Caco-2 (cell line): ENCODE data around the gene SYT7. TPM values are rescaled to one million over a fixed set of nuclear protein-coding genes. Genes with fewer than 3 reads are reported as not detected.
A peak's percentile ranks its signal among the peaks of the same experiment; 100 is the strongest.

Experiments used
- BruUV-seq: library from RNA; stranded (reverse); fragments of 400-500 nt; replicated peaks from 2 replicates; lab custom pipeline; 2021; lab: Mats Ljungman, UMichigan
- CTCF ChIA-PET: fragments of 300-600 bp; sonication (Branson Sonifier 250); formaldehyde crosslinking; loops from one replicate; lab custom pipeline; 2022; ENCODE audit warnings: antibody characterized with exemption; lab: Charles Lee
- POLR2A ChIA-PET: fragments of 300-600 bp; sonication (Branson Sonifier 250); formaldehyde crosslinking; loops from one replicate; lab custom pipeline; 2022; ENCODE audit warnings: antibody characterized with exemption; lab: Charles Lee
- DNase-seq, 2 experiments: peaks; one replicate each; pipeline versions ENCODE4 v3.0.0 to v3.0.0-alpha.2; 2020 to 2022
- H3K27me3 ChIP-seq: replicated peaks from 2 replicates; pipeline ENCODE4 v1.6.0; 2011; ENCODE audit warnings: low read length; ENCODE audit not compliant: control insufficient read depth, insufficient read depth
- H3K36me3 ChIP-seq: 2 replicates; pipeline ENCODE4 v1.5.1; 2011; ENCODE audit warnings: low read length; ENCODE audit not compliant: control insufficient read depth, insufficient read depth
- H3K4me1 ChIP-seq: fragments of 250-450 bp; sonication (Bioruptor Pico); 2 replicates; pipeline ENCODE4 v1.5.1; 2020; ENCODE audit warnings: mild to moderate bottlenecking
- H3K4me3 ChIP-seq: 2 replicates; pipeline ENCODE4 v1.5.1; 2011; ENCODE audit warnings: low read depth, mild to moderate bottlenecking, control low read depth, low read length
- H3K9me3 ChIP-seq: fragments of 250-450 bp; sonication (Bioruptor Pico); 2 replicates; pipeline ENCODE4 v1.5.1; 2020; ENCODE audit warnings: mild to moderate bottlenecking, moderate library complexity
- H3K27ac Mint-ChIP-seq: one replicate; pipeline ENCODE4 v1.8.0; 2022; ENCODE audit warnings: mixed read lengths; ENCODE audit not compliant: unreplicated experiment
- H3K27me3 Mint-ChIP-seq: one replicate; pipeline ENCODE4 v1.8.0; 2022; ENCODE audit warnings: mixed read lengths; ENCODE audit not compliant: insufficient read depth, unreplicated experiment
- H3K36me3 Mint-ChIP-seq: one replicate; pipeline ENCODE4 v1.8.0; 2022; ENCODE audit warnings: mild to moderate bottlenecking, mixed read lengths; ENCODE audit not compliant: insufficient read depth, unreplicated experiment
- H3K4me1 Mint-ChIP-seq: one replicate; pipeline ENCODE4 v1.8.0; 2022; ENCODE audit warnings: low read depth, mixed read lengths; ENCODE audit not compliant: unreplicated experiment
- H3K4me3 Mint-ChIP-seq: one replicate; pipeline ENCODE4 v1.8.0; 2022; ENCODE audit warnings: mild to moderate bottlenecking, moderate library complexity, mixed read lengths; ENCODE audit not compliant: unreplicated experiment
- H3K9me3 Mint-ChIP-seq: one replicate; pipeline ENCODE4 v1.8.0; 2022; ENCODE audit warnings: mixed read lengths; ENCODE audit not compliant: unreplicated experiment
- intact Hi-C: fragments of 100-400 bp; cut with micrococcal nuclease; formaldehyde crosslinking; loops from one replicate; pipeline ENCODE4 v1.10.0; 2022; ENCODE audit not compliant: unreplicated experiment
- total RNA-seq: library from RNA; stranded (reverse); gene quantifications from 2 replicates; pipeline ENCODE4 v1.2.3, GENCODE V29; 2022
- TF ChIP-seq, protein P1 (sequence below), 2 experiments: fragments of 200-600 bp in 1 of 2; IDR thresholded peaks; 1 replicate in 1 of 2; 2 replicates in 1 of 2; pipeline versions ENCODE4 v1.5.1 to v1.8.0; 2011 to 2022; ENCODE audit warnings: antibody characterized with exemption in 1 of 2, control low read depth in 1 of 2, inconsistent platforms in 1 of 2, low read depth in 1 of 2, low read length in 1 of 2, mild to moderate bottlenecking in 1 of 2, moderate library complexity in 1 of 2; ENCODE audit not compliant: insufficient read depth in 1 of 2, severe bottlenecking in 1 of 2, unreplicated experiment in 1 of 2

The SYT7 gene
- total RNA-seq, 1 experiment from 2014 or later: 33.5 TPM

DNA sequence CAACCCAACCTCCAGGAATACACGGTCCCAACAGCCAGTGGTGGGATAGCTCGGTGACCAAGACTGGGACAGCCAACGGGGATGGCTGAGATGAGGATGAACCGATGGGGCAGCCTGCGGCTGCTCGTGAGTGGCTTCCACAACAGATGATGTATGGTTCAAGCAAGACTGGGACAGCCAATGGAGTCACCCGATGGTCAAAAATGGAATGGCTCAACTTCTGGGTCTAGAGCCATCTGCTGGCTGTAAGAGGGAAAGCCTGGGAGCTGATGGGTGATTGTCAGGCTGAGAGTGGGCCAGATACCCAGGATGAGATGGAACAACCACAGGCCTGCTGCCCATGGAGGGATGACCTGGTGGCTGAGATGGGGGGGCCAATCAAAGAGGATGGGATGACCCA lies 35.5 kb downstream of the SYT7 start:
- Histone ChIP-seq H3K27me3 (no peaks in the 10 kb centered on the region), H3K4me1 (peaks cover 9% of the 10 kb centered on the region), H3K36me3 (peaks cover 2% of the 10 kb centered on the region; the same call in 1 of the 2 replicates), H3K4me3 (no peak overlapping the region), H3K9me3 (no peaks in the 10 kb centered on the region)
- ChIA-PET CTCF (interaction anchor here (0.5 to 1.1 kb wide), 4 partner anchors 9 to 93 kb away, joined by 3 to 5 read pairs (median 4); no protein-coding TSS in a partner anchor), POLR2A (no interaction called here)
- no peak for DNase-seq
- Mint-ChIP-seq H3K27ac (peak overlapping the region; percentile 51), H3K36me3 (peaks cover 19% of the 10 kb centered on the region), H3K4me3 (no peak overlapping the region), H3K4me1 (peaks cover 6% of the 10 kb centered on the region), H3K27me3 (no peaks in the 10 kb centered on the region), H3K9me3 (peaks cover 9% of the 10 kb centered on the region)
- no TSS peak for BruUV-seq
- intact Hi-C loops: no loop called here
- TF ChIP-seq, protein P1, sequence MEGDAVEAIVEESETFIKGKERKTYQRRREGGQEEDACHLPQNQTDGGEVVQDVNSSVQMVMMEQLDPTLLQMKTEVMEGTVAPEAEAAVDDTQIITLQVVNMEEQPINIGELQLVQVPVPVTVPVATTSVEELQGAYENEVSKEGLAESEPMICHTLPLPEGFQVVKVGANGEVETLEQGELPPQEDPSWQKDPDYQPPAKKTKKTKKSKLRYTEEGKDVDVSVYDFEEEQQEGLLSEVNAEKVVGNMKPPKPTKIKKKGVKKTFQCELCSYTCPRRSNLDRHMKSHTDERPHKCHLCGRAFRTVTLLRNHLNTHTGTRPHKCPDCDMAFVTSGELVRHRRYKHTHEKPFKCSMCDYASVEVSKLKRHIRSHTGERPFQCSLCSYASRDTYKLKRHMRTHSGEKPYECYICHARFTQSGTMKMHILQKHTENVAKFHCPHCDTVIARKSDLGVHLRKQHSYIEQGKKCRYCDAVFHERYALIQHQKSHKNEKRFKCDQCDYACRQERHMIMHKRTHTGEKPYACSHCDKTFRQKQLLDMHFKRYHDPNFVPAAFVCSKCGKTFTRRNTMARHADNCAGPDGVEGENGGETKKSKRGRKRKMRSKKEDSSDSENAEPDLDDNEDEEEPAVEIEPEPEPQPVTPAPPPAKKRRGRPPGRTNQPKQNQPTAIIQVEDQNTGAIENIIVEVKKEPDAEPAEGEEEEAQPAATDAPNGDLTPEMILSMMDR (IDR thresholded peaks at IDR 0.05; ENCODE audit: insufficient read depth in 1 of 2, low read depth in 1 of 2, low read length in 1 of 2, severe bottlenecking in 1 of 2, unreplicated experiment in 1 of 2): peak; percentile 35 to 40

DNA sequence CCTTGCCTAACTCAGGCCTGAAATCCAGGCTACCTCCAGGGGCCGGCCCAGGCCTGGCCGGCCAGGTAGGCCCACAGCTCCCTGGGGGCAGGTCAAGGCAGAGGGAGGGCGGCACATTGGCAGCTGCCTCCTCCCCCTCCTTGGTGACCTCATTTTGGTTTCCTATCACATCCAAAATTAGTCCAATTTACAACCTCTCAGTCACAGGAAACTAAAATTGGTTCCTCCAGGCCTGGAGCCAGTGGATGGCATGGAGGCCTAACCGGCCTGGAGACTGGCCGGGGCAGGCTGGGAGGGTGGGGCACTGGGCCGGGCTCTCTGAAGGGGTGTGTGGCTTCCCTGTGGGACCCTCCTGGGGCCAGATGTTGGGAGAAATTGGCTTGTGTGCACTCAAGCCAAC lies 36.4 kb downstream of the SYT7 start:
- Histone ChIP-seq H3K36me3 (peaks cover 2% of the 10 kb centered on the region; the same call in 1 of the 2 replicates), H3K9me3 (no peaks in the 10 kb centered on the region), H3K27me3 (no peaks in the 10 kb centered on the region), H3K4me1 (peaks cover 9% of the 10 kb centered on the region), H3K4me3 (no peak overlapping the region)
- intact Hi-C loops: no loop called here
- peaks cover 9% of the 10 kb centered on the region for H3K9me3 Mint-ChIP-seq
- DNase-seq: no peak
- ChIA-PET POLR2A (no interaction called here), CTCF (no interaction called here)
- peaks cover 6% of the 10 kb centered on the region for H3K4me1 Mint-ChIP-seq
- H3K4me3 Mint-ChIP-seq: no peak overlapping the region
- no peaks in the 10 kb centered on the region for H3K27me3 Mint-ChIP-seq
- TF ChIP-seq, protein P1 (IDR thresholded peaks at IDR 0.05; ENCODE audit: insufficient read depth in 1 of 2, low read depth in 1 of 2, low read length in 1 of 2, severe bottlenecking in 1 of 2, unreplicated experiment in 1 of 2): no peak
- peaks cover 19% of the 10 kb centered on the region for H3K36me3 Mint-ChIP-seq
- BruUV-seq: no TSS peak
- no peak overlapping the region for H3K27ac Mint-ChIP-seq

DNA sequence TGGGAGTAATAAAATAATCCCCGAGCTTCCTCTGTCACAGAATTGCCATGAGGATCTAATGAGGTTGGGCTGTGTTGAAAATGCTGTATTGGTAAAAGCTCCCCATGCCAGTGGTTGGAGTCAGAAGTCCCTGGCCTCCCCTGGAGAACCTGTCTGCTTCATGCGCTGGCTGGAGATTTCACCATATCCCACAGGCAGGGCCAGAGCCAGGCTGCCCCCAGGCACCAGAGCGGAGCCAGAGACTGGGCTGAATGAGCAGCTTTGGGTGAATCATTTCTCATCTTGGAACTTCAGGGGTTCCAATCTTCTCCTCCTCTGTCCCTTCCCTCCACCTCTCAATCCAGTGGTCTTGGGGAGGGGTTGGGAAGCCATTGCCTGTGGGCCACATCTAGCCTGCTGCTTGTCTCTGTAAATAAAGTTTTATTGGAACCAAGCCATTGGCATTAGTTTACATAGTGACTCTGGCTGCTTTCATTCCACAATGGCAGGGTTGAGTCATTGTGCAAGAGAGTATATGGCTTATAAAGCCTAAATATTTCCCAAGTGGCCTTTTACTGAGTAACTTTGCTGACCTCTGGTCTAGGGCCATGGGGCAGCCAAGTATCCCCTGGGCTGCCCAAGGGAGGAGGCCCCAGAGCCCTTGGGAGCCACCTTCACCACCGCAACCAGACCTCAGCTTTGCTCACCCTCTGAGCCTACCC lies 37.1 kb downstream of the SYT7 start:
- no TSS peak for BruUV-seq
- Mint-ChIP-seq H3K36me3 (peaks cover 19% of the 10 kb centered on the region), H3K9me3 (peaks cover 9% of the 10 kb centered on the region), H3K4me3 (no peak overlapping the region), H3K27ac (no peak overlapping the region), H3K4me1 (peaks cover 6% of the 10 kb centered on the region), H3K27me3 (no peaks in the 10 kb centered on the region)
- POLR2A ChIA-PET: no interaction called here
- TF ChIP-seq, protein P1 (IDR thresholded peaks at IDR 0.05; ENCODE audit: insufficient read depth in 1 of 2, low read depth in 1 of 2, low read length in 1 of 2, severe bottlenecking in 1 of 2, unreplicated experiment in 1 of 2): no peak
- no peaks in the 10 kb centered on the region for H3K27me3 ChIP-seq
- no peak overlapping the region for H3K4me3 ChIP-seq
- peaks cover 11% of the 10 kb centered on the region for H3K4me1 ChIP-seq
- peaks cover 2% of the 10 kb centered on the region; the same call in 1 of the 2 replicates for H3K36me3 ChIP-seq
- DNase-seq: no peak
- CTCF ChIA-PET: interaction anchor here (0.5 kb wide), 1 partner anchor 71 kb away, joined by 3 read pairs; no protein-coding TSS in a partner anchor
- H3K9me3 ChIP-seq: no peaks in the 10 kb centered on the region
- intact Hi-C loops: no loop called here
